HG02870 (cell line): ENCODE data around the gene PGS1.
"Not testable (repeated sequence)": the region's sequence is repeated elsewhere in the genome, so short reads cannot be mapped to it uniquely, and the experiment has no call there.

Source experiments
- ATAC-seq: cut with Tn5 transposase; IDR thresholded peaks from one replicate; pipeline ENCODE4 v1.9.1; 2021; ENCODE audit warnings: mild to moderate bottlenecking, moderate library complexity; ENCODE audit not compliant: unreplicated experiment

The PGS1 gene

GRCh38 chr17:78438694-78439325 lies 60.4 kb downstream of the PGS1 start:
- ATAC-seq: no peak

GRCh38 chr17:78441271-78441971 lies 63.0 kb downstream of the PGS1 start:
- ATAC-seq: no peak

GRCh38 chr17:78442648-78443218 lies 64.3 kb downstream of the PGS1 start:
- ATAC-seq: no peak

- ATAC-seq: no peak
Observed at GRCh38 chr17:78444392-78444791, 65.9 kb downstream of the PGS1 start.

- ATAC-seq: no peak
Observed at GRCh38 chr17:78446833-78447232, 68.4 kb downstream of the PGS1 start.

GRCh38 chr17:78448356-78448993 lies 70.0 kb downstream of the PGS1 start:
- no peak for ATAC-seq

GRCh38 chr17:78449983-78450595 lies 71.6 kb downstream of the PGS1 start:
- ATAC-seq: no peak

- ATAC-seq: no peak
Observed at GRCh38 chr17:78450696-78451345, 72.4 kb downstream of the PGS1 start.

- ATAC-seq: no peak
Observed at GRCh38 chr17:78451753-78452152, 73.3 kb downstream of the PGS1 start.

- ATAC-seq: no peak
Observed at GRCh38 chr17:78454346-78454745, 75.9 kb downstream of the PGS1 start.

GRCh38 chr17:78458091-78458490 lies 79.6 kb downstream of the PGS1 start:
- no peak for ATAC-seq

- ATAC-seq: no peak
Observed at GRCh38 chr17:78458736-78459335, 80.4 kb downstream of the PGS1 start.

- no peak for ATAC-seq
Observed at GRCh38 chr17:78459696-78460095, 81.2 kb downstream of the PGS1 start.

- no peak for ATAC-seq
Observed at GRCh38 chr17:78460176-78460675, 81.8 kb downstream of the PGS1 start.

- no peak for ATAC-seq
Observed at GRCh38 chr17:78460951-78461798, 82.7 kb downstream of the PGS1 start.

GRCh38 chr17:78461799-78462053 lies 83.3 kb downstream of the PGS1 start:
- no peak for ATAC-seq

GRCh38 chr17:78462148-78462547 lies 83.7 kb downstream of the PGS1 start:
- no peak for ATAC-seq

GRCh38 chr17:78466109-78466785 lies 87.8 kb downstream of the PGS1 start:
- ATAC-seq: not testable (repeated sequence)
